ENCODE data around the gene NET1. TPM values are rescaled to one million over a fixed set of nuclear protein-coding genes. Genes with fewer than 3 reads are reported as not detected.
"Not testable (repeated sequence)": the region's sequence is repeated elsewhere in the genome, so short reads cannot be mapped to it uniquely, and the experiment has no call there.

NET1 gene
- polyA plus RNA-seq, 1 donor = 93.3 TPM

- peak; percentile 72 for DNase-seq
These were observed 54.8 kb downstream of the NET1 start for GRCh38 chr10:5467207-5467535.

- DNase-seq = no peak
These were observed 55.4 kb downstream of the NET1 start for GRCh38 chr10:5467634-5468255.

- DNase-seq = no peak
These were observed 56.1 kb downstream of the NET1 start for GRCh38 chr10:5468262-5469106.

- no peak for DNase-seq
These were observed 57.1 kb downstream of the NET1 start for GRCh38 chr10:5469353-5470061.

DNA sequence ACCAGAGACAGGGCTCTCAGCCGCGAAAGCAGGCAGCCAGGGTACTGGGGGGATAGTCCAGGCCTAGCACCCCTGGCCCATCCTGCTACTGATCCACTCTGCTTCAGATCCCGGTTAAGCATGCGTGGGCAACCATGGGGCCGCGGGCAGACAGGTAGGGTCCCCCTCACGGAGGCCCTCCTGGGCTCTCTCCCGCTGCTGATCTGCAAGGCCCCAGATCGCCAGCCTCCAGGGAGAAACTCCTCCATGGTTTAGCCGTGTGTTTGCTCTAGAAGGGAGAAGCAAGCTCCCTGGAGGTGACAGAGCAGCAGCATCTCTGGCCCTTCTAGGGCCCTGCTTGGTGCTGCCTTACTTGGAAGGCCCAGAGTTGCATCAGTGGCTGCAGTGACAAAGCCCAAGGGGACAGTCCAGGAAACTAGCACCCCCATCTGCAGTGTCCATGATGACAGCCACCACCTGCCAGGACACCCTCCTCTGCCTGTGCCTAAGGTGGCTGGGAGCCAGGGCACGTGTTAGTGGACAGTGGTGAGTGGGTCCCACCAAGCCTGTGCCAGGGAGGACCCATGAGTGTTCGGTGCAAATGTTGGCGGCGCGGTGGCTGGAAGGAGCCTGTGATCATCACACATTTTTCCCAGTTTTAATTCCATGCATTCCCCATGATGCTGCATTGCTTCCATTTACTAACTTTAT lies 57.9 kb downstream of the NET1 start:
- no peak for DNase-seq

DNA sequence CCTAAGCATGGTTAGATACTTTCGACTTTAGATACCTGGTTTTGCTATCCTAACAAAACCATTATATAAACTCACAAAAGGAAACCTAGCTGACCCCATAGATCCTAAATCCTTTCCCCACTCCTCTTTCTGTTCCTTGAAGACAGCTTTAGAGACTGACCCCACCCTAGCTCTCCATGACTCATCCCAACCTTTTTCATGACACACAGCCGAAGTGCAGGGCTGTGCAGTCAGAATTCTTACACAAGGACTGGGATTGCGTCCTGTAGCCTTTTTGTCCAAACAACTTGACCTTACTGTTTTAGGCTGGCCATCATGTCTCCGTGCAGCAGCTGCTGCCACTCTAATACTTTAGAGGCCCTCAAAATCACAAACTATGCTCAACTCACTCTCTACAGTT lies 62.3 kb downstream of the NET1 start:
- DNase-seq = not testable (repeated sequence)

GRCh38 chr10:5475088-5475487 lies 62.7 kb downstream of the NET1 start:
- DNase-seq = not testable (repeated sequence)

GRCh38 chr10:5475974-5476807 lies 63.8 kb downstream of the NET1 start:
- DNase-seq = not testable (repeated sequence)

- DNase-seq = no peak
These were observed 64.7 kb downstream of the NET1 start for GRCh38 chr10:5476918-5477525.

- DNase-seq = no peak
These were observed 65.8 kb downstream of the NET1 start for GRCh38 chr10:5477948-5478693.

- no peak for DNase-seq
These were observed 66.4 kb downstream of the NET1 start for GRCh38 chr10:5478694-5479305.

GRCh38 chr10:5479481-5480161 lies 67.3 kb downstream of the NET1 start:
- no peak for DNase-seq

DNA sequence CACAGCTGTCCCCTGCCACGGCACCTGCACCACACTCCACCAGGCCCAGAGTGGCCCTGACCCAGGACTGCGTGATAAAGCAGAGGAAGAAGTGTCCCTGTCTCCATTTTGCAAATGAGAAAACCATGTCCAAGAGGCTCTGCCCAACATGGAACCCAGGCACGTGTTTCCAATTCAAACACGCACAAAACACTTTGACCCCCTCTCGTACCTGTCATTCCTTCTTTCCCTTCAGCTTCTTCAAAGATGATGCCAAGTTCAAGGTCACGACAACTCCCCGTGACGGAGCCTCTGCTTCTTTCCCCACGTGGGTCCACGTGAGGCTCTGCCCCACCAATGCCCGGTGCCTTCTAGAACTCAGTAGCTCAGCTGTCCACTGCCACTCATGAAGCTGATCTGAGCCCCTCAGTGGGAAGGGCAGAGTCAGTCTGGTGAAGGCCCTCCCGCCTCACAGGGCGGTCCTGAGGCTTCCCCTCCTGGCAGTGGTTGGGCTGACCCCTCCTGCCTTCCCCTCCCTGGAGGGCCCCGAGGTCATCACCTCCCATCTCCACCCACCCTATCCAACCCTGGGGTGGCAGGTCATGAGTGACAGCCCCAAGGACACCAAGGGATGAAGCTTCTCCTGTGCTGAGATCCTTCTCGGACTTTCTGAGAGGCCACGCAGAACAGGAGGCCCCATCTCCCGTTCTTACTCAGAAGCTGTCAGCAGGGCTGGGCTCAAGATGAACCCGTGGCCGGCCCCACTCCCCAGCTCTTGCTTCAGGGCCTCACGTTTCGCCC lies 68.0 kb downstream of the NET1 start:
- DNase-seq = no peak

- DNase-seq = no peak
These were observed 68.8 kb downstream of the NET1 start for GRCh38 chr10:5481121-5481520.

DNA sequence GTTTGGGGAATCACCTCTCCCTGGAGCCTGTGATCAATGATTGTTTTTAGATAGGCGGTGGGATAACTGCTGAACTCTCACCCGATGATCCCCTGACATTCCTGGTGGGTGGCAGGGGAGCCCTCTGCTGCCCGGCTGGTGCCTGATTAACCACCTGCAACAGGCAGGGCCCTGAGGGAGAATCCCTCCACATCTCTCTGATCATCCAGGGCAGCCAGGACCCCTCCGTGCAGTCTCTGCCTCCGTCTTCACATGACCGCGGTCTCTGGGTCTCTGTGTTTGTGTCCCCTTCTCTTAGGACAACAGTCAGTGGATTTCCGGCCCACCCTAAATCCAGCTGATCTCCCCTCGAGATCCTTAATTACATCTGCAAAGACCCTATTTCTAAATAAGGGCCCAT lies 69.7 kb downstream of the NET1 start:
- DNase-seq = no peak

DNA sequence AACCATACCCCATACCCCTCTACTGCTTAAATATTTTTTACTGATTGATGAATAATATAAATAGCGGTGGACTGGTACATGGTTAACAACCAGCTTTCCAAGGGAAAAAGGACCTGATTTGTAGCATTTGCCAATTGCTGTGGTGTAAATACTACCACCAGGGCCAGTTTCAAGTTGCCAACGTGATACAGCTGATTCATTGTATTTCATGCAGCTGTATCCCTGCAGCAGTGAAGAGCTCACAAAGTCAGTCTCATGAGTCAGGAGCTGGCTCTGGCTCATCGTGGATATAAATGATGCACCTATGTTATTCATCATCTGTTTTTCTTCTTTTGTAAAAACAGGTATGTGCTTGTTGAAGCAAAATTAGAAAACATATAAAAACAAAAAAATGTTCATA lies 71.8 kb downstream of the NET1 start:
- no peak for DNase-seq

- DNase-seq = no peak
These were observed 72.9 kb downstream of the NET1 start for GRCh38 chr10:5485290-5485689.

DNA sequence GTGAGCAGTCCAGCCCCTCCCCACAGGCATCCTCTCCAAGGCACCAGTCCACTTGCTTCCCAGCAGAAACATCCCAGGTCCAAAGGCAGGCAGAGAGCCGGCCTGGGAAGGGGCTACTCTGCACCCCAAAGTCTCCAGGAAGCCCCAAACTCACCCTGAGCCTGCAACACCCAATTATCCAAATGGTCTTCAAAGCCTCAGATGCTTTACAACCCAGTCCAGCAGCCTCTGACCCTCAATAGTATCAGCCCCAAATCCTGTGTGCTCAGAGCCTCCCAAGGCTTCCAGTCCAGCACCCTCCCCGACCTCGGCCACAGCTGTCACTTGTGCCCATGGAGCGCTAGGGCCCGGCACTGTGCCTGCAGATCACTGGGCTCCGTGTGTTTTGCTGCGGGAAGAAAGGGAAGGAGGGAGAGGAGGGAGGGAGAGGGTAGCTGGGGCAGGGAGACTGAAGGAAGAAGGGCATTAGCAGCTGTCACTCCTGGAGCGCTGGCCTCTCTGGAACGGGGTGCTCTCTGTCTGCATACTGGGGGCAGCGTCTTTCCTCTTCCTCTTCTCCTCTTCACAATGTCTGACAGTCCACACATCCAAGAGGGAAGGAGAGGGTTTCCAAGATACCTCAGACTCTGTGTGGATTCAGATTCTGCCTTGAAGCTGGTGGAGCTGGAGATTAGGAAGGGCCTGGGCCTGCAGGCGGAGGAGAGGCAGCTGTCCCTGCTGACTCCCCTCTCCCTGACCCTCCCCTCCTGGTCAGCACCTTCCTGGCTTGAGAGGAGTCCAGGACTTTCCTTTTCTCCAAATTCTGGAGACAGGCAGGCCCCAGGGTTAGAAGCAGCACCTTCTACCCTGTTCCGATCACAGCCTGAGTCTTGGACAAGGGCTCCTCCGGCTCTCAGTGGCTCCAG lies 73.8 kb downstream of the NET1 start:
- DNase-seq = no peak

Data from hindlimb muscle (tissue), 1 donor.